ENCODE results near the gene DALRD3.

DNA sequence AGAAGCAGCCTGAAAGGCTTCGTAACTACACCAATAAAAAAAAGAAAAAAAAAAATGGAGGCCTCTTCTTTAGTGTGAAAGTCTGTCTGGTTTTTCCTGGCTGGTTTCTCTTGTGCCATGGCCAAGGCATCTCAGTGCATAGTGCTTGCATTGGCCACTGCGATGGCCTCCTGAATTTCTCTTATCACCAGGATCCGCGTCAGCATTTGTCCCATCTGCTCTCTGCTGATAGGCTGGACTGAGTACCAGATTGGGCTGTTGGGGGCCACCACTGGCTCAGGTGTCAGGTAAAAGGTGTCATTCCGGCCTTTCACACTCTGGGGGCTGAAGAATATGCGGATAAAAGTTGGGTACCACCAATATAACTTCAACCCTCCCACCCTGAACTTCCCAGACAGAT is 11.9 kb upstream of the DALRD3 start:
- TF ChIP-seq, protein P1, sequence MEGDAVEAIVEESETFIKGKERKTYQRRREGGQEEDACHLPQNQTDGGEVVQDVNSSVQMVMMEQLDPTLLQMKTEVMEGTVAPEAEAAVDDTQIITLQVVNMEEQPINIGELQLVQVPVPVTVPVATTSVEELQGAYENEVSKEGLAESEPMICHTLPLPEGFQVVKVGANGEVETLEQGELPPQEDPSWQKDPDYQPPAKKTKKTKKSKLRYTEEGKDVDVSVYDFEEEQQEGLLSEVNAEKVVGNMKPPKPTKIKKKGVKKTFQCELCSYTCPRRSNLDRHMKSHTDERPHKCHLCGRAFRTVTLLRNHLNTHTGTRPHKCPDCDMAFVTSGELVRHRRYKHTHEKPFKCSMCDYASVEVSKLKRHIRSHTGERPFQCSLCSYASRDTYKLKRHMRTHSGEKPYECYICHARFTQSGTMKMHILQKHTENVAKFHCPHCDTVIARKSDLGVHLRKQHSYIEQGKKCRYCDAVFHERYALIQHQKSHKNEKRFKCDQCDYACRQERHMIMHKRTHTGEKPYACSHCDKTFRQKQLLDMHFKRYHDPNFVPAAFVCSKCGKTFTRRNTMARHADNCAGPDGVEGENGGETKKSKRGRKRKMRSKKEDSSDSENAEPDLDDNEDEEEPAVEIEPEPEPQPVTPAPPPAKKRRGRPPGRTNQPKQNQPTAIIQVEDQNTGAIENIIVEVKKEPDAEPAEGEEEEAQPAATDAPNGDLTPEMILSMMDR (IDR thresholded peaks at IDR 0.05; ENCODE audit: low read depth, low read length, missing input control) = no peak
- TF ChIP-seq RAD21 (IDR thresholded peaks at IDR 0.05) (no peak), REST (IDR thresholded peaks at IDR 0.05) (no peak), SP1 (IDR thresholded peaks at IDR 0.05) (no peak), YY1 (IDR thresholded peaks at IDR 0.05) (no peak)
- TF ChIP-seq, protein P2, sequence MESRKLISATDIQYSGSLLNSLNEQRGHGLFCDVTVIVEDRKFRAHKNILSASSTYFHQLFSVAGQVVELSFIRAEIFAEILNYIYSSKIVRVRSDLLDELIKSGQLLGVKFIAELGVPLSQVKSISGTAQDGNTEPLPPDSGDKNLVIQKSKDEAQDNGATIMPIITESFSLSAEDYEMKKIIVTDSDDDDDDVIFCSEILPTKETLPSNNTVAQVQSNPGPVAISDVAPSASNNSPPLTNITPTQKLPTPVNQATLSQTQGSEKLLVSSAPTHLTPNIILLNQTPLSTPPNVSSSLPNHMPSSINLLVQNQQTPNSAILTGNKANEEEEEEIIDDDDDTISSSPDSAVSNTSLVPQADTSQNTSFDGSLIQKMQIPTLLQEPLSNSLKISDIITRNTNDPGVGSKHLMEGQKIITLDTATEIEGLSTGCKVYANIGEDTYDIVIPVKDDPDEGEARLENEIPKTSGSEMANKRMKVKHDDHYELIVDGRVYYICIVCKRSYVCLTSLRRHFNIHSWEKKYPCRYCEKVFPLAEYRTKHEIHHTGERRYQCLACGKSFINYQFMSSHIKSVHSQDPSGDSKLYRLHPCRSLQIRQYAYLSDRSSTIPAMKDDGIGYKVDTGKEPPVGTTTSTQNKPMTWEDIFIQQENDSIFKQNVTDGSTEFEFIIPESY (IDR thresholded peaks at IDR 0.05) = no peak

Data from liver (tissue), 3 donors.